ENCODE data around the gene PRICKLE1.

DNA sequence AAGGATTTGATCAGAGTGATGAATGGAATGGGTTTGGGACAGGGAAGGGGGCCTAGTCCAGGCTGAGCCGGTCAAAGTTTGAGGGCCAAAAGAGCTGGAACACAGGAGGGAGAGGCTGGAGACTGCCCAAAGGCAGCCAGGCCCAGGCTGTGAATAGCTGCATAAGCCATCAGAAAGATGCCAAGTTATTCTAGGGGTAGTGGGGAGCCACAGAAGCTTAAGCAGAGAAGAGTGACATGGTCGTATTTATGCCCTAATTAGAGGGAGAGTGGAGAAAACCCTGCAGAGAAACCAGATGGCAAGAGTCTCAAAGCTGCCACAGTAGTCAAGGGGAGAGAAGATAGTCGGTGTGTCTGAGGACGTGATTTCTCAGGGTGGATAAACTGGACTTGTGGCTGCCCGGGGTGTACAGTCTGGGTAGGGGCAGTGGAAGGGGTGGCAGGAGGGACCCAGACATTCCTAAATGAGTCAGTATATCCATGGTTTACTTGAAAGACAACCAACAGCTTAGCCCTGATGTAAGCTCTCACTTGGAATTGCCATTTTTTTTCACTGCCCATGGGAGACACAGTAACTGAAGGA is 99.2 kb downstream of the PRICKLE1 start:
- TF ChIP-seq POLR2AphosphoS5 (IDR thresholded peaks at IDR 0.05; ENCODE audit: low read depth, low read length) (no peak), TCF7L2 (IDR thresholded peaks at IDR 0.05; ENCODE audit: low read depth, low read length) (no peak), SIN3A (IDR thresholded peaks at IDR 0.05; ENCODE audit: borderline replicate concordance, insufficient read depth, low read depth, low read length) (no peak)
- TF ChIP-seq, protein P1, sequence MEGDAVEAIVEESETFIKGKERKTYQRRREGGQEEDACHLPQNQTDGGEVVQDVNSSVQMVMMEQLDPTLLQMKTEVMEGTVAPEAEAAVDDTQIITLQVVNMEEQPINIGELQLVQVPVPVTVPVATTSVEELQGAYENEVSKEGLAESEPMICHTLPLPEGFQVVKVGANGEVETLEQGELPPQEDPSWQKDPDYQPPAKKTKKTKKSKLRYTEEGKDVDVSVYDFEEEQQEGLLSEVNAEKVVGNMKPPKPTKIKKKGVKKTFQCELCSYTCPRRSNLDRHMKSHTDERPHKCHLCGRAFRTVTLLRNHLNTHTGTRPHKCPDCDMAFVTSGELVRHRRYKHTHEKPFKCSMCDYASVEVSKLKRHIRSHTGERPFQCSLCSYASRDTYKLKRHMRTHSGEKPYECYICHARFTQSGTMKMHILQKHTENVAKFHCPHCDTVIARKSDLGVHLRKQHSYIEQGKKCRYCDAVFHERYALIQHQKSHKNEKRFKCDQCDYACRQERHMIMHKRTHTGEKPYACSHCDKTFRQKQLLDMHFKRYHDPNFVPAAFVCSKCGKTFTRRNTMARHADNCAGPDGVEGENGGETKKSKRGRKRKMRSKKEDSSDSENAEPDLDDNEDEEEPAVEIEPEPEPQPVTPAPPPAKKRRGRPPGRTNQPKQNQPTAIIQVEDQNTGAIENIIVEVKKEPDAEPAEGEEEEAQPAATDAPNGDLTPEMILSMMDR (IDR thresholded peaks at IDR 0.05): no peak
- TF ChIP-seq, protein P2, sequence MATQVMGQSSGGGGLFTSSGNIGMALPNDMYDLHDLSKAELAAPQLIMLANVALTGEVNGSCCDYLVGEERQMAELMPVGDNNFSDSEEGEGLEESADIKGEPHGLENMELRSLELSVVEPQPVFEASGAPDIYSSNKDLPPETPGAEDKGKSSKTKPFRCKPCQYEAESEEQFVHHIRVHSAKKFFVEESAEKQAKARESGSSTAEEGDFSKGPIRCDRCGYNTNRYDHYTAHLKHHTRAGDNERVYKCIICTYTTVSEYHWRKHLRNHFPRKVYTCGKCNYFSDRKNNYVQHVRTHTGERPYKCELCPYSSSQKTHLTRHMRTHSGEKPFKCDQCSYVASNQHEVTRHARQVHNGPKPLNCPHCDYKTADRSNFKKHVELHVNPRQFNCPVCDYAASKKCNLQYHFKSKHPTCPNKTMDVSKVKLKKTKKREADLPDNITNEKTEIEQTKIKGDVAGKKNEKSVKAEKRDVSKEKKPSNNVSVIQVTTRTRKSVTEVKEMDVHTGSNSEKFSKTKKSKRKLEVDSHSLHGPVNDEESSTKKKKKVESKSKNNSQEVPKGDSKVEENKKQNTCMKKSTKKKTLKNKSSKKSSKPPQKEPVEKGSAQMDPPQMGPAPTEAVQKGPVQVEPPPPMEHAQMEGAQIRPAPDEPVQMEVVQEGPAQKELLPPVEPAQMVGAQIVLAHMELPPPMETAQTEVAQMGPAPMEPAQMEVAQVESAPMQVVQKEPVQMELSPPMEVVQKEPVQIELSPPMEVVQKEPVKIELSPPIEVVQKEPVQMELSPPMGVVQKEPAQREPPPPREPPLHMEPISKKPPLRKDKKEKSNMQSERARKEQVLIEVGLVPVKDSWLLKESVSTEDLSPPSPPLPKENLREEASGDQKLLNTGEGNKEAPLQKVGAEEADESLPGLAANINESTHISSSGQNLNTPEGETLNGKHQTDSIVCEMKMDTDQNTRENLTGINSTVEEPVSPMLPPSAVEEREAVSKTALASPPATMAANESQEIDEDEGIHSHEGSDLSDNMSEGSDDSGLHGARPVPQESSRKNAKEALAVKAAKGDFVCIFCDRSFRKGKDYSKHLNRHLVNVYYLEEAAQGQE (IDR thresholded peaks at IDR 0.05; ENCODE audit: insufficient read depth in 1 of 2, low read depth in 2 of 2, low read length in 1 of 2): no peak
